ENCODE measurements around the gene ALK. TPM values are rescaled to one million over a fixed set of nuclear protein-coding genes. Genes with fewer than 3 reads are reported as not detected.

ALK gene
- total and polyA plus RNA-seq, 2 donors: 0.19 to 0.21 TPM

- 94% methylated on average over 3 of the region's 3 CpGs for WGBS
- no peak overlapping the region for H3K4me3 ChIP-seq (ENCODE audit: low read length in 2 of 2)
Measured at GRCh38 chr2:29497375-29497774, 424.0 kb downstream of the ALK start.

DNA sequence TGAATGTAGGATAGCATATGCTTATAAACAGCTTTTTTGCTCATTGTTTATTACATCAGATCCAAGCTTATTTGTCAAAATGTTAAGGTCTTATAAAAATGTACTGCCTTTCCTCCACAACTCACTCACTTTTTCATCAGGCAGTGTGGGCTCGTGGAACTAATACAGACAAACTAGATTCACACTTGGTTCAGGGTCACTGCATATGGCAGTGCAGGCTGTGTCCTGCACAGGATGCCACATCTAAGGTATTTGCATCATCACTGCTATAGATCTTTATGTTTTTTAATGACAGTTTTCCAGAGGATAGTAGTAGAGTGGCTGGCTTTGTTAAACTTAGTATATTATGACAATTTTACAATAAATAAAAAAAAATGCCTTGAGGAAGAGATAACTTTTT is 425.2 kb downstream of the ALK start:
- DNase-seq (ENCODE audit: low read depth in 6 of 9, low spot score in 9 of 9): no peak
- H3K36me3 ChIP-seq (ENCODE audit: control insufficient read depth in 2 of 2, insufficient read depth in 2 of 2, low read length in 1 of 2): no peaks in the 10 kb centered on the region
- H3K27me3 ChIP-seq (ENCODE audit: control insufficient read depth in 2 of 2, insufficient read depth in 1 of 2, low read length in 1 of 2): no peaks in the 10 kb centered on the region
- no peak overlapping the region for H3K27ac ChIP-seq (ENCODE audit: low read depth in 1 of 2, low read length in 1 of 2)
- H3K4me3 ChIP-seq (ENCODE audit: low read length in 2 of 2): no peak overlapping the region
- H3K4me1 ChIP-seq (ENCODE audit: control insufficient read depth in 2 of 2, insufficient read depth in 2 of 2, low read length in 2 of 2): no peaks in the 10 kb centered on the region
- WGBS: 35% methylated on average over 1 of the region's 1 CpG
- H3K9me3 ChIP-seq (ENCODE audit: control insufficient read depth in 2 of 2, insufficient read depth in 1 of 2, low read length in 1 of 2): no peaks in the 10 kb centered on the region

More at GRCh38 chr2:29497375-29497774, 424.0 kb downstream of the ALK start:
- no peaks in the 10 kb centered on the region for H3K4me1 ChIP-seq (ENCODE audit: control insufficient read depth in 2 of 2, insufficient read depth in 2 of 2, low read length in 2 of 2)
- no peak overlapping the region for H3K27ac ChIP-seq (ENCODE audit: low read depth in 1 of 2, low read length in 1 of 2)
- H3K9me3 ChIP-seq (ENCODE audit: control insufficient read depth in 2 of 2, insufficient read depth in 1 of 2, low read length in 1 of 2): no peaks in the 10 kb centered on the region
- DNase-seq (ENCODE audit: low read depth in 6 of 9, low spot score in 9 of 9): no peak
- no peaks in the 10 kb centered on the region for H3K36me3 ChIP-seq (ENCODE audit: control insufficient read depth in 2 of 2, insufficient read depth in 2 of 2, low read length in 1 of 2)
- no peaks in the 10 kb centered on the region for H3K27me3 ChIP-seq (ENCODE audit: control insufficient read depth in 2 of 2, insufficient read depth in 1 of 2, low read length in 1 of 2)

DNA sequence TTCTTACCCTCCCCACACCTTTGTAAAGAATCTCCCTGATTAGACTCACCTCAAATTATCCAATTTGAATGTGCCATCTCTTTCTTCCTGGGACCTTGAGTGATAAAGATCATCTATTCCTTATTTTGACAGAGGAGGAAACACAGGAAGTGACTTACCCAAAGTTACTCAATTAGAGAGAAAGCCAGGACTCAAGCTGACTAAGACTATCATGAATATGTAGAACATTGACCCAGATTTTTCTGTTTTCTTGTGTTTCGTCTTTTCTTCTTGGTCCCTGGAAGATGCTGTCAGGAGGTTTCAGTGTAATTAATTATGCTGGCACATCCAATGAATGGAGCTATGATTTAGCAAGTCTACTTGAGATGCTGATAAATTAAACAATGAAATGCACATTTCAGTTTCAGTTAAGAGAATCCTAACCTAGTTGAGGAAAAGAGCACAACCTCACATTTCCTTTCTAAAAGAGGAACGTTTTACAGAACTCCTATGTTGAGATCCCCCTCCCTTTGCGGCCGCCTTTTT is 425.8 kb downstream of the ALK start:
- Histone ChIP-seq H3K4me1 (ENCODE audit: control insufficient read depth in 2 of 2, insufficient read depth in 2 of 2, low read length in 2 of 2) (no peaks in the 10 kb centered on the region), H3K36me3 (ENCODE audit: control insufficient read depth in 2 of 2, insufficient read depth in 2 of 2, low read length in 1 of 2) (no peaks in the 10 kb centered on the region), H3K9me3 (ENCODE audit: control insufficient read depth in 2 of 2, insufficient read depth in 1 of 2, low read length in 1 of 2) (no peaks in the 10 kb centered on the region), H3K27me3 (ENCODE audit: control insufficient read depth in 2 of 2, insufficient read depth in 1 of 2, low read length in 1 of 2) (no peaks in the 10 kb centered on the region), H3K4me3 (ENCODE audit: low read length in 2 of 2) (no peak overlapping the region), H3K27ac (ENCODE audit: low read depth in 1 of 2, low read length in 1 of 2) (no peak overlapping the region)
- DNase-seq (ENCODE audit: low read depth in 6 of 9, low spot score in 9 of 9): no peak
- WGBS: 15% methylated on average over 4 of the region's 4 CpGs

DNA sequence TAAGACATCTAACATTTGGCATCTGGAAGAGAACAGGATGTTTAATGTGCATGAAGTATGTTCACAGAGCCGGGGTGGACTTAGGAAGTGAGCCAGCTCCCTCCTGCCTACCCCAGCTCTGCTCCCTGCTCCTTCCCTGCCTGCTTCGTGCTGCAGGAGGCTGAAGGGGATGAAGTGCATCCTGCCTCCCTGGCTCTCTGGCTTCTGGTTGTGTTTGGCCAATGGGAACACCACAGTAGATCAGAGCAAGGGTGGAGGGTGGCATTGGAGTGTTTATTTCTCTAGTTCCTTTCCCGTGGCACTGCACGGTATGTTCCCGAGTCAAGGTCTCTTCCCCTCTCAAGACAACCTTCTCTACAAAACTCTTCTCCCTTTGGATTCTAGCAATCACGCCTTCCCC is 426.3 kb downstream of the ALK start:
- DNase-seq (ENCODE audit: low read depth in 6 of 9, low spot score in 9 of 9): no peak
- Histone ChIP-seq H3K27me3 (ENCODE audit: control insufficient read depth in 2 of 2, insufficient read depth in 1 of 2, low read length in 1 of 2) (no peaks in the 10 kb centered on the region), H3K27ac (ENCODE audit: low read depth in 1 of 2, low read length in 1 of 2) (no peak overlapping the region), H3K4me3 (ENCODE audit: low read length in 2 of 2) (no peak overlapping the region), H3K9me3 (ENCODE audit: control insufficient read depth in 2 of 2, insufficient read depth in 1 of 2, low read length in 1 of 2) (no peaks in the 10 kb centered on the region), H3K36me3 (ENCODE audit: control insufficient read depth in 2 of 2, insufficient read depth in 2 of 2, low read length in 1 of 2) (no peaks in the 10 kb centered on the region), H3K4me1 (ENCODE audit: control insufficient read depth in 2 of 2, insufficient read depth in 2 of 2, low read length in 2 of 2) (no peaks in the 10 kb centered on the region)
- WGBS: 78% methylated on average over 6 of the region's 6 CpGs

- Histone ChIP-seq H3K4me1 (ENCODE audit: control insufficient read depth in 2 of 2, insufficient read depth in 2 of 2, low read length in 2 of 2) (no peaks in the 10 kb centered on the region), H3K9me3 (ENCODE audit: control insufficient read depth in 2 of 2, insufficient read depth in 1 of 2, low read length in 1 of 2) (no peaks in the 10 kb centered on the region), H3K27ac (ENCODE audit: low read depth in 1 of 2, low read length in 1 of 2) (no peak overlapping the region), H3K27me3 (ENCODE audit: control insufficient read depth in 2 of 2, insufficient read depth in 1 of 2, low read length in 1 of 2) (no peaks in the 10 kb centered on the region), H3K36me3 (ENCODE audit: control insufficient read depth in 2 of 2, insufficient read depth in 2 of 2, low read length in 1 of 2) (no peaks in the 10 kb centered on the region), H3K4me3 (ENCODE audit: low read length in 2 of 2) (no peak overlapping the region)
- WGBS: 97% methylated on average over 2 of the region's 2 CpGs
- no peak for DNase-seq (ENCODE audit: low read depth in 6 of 9, low spot score in 9 of 9)
Measured at GRCh38 chr2:29492701-29493100, 428.7 kb downstream of the ALK start.

- DNase-seq (ENCODE audit: low read depth in 6 of 9, low spot score in 9 of 9): no peak
- 96% methylated on average over 6 of the region's 6 CpGs for WGBS
- H3K27me3 ChIP-seq (ENCODE audit: control insufficient read depth in 2 of 2, insufficient read depth in 1 of 2, low read length in 1 of 2): no peaks in the 10 kb centered on the region
- H3K4me3 ChIP-seq (ENCODE audit: low read length in 2 of 2): no peak overlapping the region
- H3K36me3 ChIP-seq (ENCODE audit: control insufficient read depth in 2 of 2, insufficient read depth in 2 of 2, low read length in 1 of 2): no peaks in the 10 kb centered on the region
- no peaks in the 10 kb centered on the region for H3K9me3 ChIP-seq (ENCODE audit: control insufficient read depth in 2 of 2, insufficient read depth in 1 of 2, low read length in 1 of 2)
- H3K4me1 ChIP-seq (ENCODE audit: control insufficient read depth in 2 of 2, insufficient read depth in 2 of 2, low read length in 2 of 2): no peaks in the 10 kb centered on the region
- no peak overlapping the region for H3K27ac ChIP-seq (ENCODE audit: low read depth in 1 of 2, low read length in 1 of 2)
Measured at GRCh38 chr2:29490045-29490444, 431.3 kb downstream of the ALK start.

- DNase-seq (ENCODE audit: low read depth in 6 of 9, low spot score in 9 of 9): no peak
- H3K27me3 ChIP-seq (ENCODE audit: control insufficient read depth in 2 of 2, insufficient read depth in 1 of 2, low read length in 1 of 2): no peaks in the 10 kb centered on the region
- WGBS: 98% methylated on average over 1 of the region's 1 CpG
- H3K36me3 ChIP-seq (ENCODE audit: control insufficient read depth in 2 of 2, insufficient read depth in 2 of 2, low read length in 1 of 2): no peaks in the 10 kb centered on the region
- H3K9me3 ChIP-seq (ENCODE audit: control insufficient read depth in 2 of 2, insufficient read depth in 1 of 2, low read length in 1 of 2): no peaks in the 10 kb centered on the region
- H3K27ac ChIP-seq (ENCODE audit: low read depth in 1 of 2, low read length in 1 of 2): no peak overlapping the region
- H3K4me1 ChIP-seq (ENCODE audit: control insufficient read depth in 2 of 2, insufficient read depth in 2 of 2, low read length in 2 of 2): no peaks in the 10 kb centered on the region
- H3K4me3 ChIP-seq (ENCODE audit: low read length in 2 of 2): no peak overlapping the region
Measured at GRCh38 chr2:29489568-29489967, 431.8 kb downstream of the ALK start.

DNA sequence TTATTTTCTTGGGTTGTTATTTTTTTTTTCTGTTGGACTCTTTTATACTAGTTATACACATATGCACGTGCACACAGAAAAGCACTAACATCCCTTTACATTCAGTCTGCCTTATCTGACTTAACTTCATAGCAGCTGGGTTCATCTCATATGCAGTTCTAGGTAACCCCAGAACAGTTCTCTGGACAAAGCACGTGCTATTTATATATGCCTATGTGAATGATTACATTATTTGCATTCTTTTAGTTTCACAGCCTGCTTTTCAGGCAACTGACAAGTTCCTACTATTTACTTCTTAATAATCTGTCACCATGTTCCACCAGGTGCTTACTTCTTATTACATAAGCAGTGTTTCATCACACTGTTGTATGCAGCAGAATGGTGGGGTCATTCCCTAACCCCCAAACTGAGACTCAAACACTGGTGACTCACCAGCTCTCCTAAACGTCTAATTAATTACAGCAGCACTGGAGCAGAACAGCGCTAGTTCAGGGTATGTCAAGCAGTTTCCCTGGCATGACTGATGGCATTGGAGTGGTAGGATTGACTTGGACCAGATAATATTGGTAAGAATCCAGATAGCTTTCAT is 433.3 kb downstream of the ALK start:
- DNase-seq (ENCODE audit: low read depth in 6 of 9, low spot score in 9 of 9): no peak
- H3K4me3 ChIP-seq (ENCODE audit: low read length in 2 of 2): no peak overlapping the region
- no peaks in the 10 kb centered on the region for H3K9me3 ChIP-seq (ENCODE audit: control insufficient read depth in 2 of 2, insufficient read depth in 1 of 2, low read length in 1 of 2)
- 91% methylated on average over 4 of the region's 4 CpGs for WGBS
- H3K27me3 ChIP-seq (ENCODE audit: control insufficient read depth in 2 of 2, insufficient read depth in 1 of 2, low read length in 1 of 2): no peaks in the 10 kb centered on the region
- H3K27ac ChIP-seq (ENCODE audit: low read depth in 1 of 2, low read length in 1 of 2): no peak overlapping the region
- no peaks in the 10 kb centered on the region for H3K4me1 ChIP-seq (ENCODE audit: control insufficient read depth in 2 of 2, insufficient read depth in 2 of 2, low read length in 2 of 2)
- no peaks in the 10 kb centered on the region for H3K36me3 ChIP-seq (ENCODE audit: control insufficient read depth in 2 of 2, insufficient read depth in 2 of 2, low read length in 1 of 2)

DNA sequence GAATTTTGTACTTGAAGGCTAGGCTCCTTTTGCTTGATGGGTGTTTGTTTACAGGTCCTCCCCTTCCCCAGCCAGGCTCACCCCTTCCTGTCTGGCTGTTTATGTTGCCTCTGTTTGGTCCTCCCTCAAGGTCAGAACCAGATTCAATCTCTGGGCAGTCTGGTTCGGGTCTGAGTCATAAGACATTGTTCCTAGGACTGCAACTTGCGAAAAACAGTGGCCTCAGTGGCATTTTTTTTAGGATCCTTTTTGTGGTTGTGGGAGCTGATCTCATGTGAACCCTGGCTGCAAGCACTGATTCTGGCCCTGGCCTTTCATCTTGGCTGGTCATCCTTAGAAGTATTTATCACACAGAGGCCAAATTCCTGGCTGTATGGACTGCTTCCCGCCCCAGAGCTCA is 435.8 kb downstream of the ALK start:
- WGBS: 26% methylated on average over 3 of the region's 3 CpGs
- no peak for DNase-seq (ENCODE audit: low read depth in 6 of 9, low spot score in 9 of 9)
- Histone ChIP-seq H3K9me3 (ENCODE audit: control insufficient read depth in 2 of 2, insufficient read depth in 1 of 2, low read length in 1 of 2) (no peaks in the 10 kb centered on the region), H3K27ac (ENCODE audit: low read depth in 1 of 2, low read length in 1 of 2) (no peak overlapping the region), H3K36me3 (ENCODE audit: control insufficient read depth in 2 of 2, insufficient read depth in 2 of 2, low read length in 1 of 2) (no peaks in the 10 kb centered on the region), H3K4me3 (ENCODE audit: low read length in 2 of 2) (no peak overlapping the region), H3K4me1 (ENCODE audit: control insufficient read depth in 2 of 2, insufficient read depth in 2 of 2, low read length in 2 of 2) (no peaks in the 10 kb centered on the region), H3K27me3 (ENCODE audit: control insufficient read depth in 2 of 2, insufficient read depth in 1 of 2, low read length in 1 of 2) (no peaks in the 10 kb centered on the region)
